ENCODE data around the gene SLC17A8.

SLC17A8 gene

DNA sequence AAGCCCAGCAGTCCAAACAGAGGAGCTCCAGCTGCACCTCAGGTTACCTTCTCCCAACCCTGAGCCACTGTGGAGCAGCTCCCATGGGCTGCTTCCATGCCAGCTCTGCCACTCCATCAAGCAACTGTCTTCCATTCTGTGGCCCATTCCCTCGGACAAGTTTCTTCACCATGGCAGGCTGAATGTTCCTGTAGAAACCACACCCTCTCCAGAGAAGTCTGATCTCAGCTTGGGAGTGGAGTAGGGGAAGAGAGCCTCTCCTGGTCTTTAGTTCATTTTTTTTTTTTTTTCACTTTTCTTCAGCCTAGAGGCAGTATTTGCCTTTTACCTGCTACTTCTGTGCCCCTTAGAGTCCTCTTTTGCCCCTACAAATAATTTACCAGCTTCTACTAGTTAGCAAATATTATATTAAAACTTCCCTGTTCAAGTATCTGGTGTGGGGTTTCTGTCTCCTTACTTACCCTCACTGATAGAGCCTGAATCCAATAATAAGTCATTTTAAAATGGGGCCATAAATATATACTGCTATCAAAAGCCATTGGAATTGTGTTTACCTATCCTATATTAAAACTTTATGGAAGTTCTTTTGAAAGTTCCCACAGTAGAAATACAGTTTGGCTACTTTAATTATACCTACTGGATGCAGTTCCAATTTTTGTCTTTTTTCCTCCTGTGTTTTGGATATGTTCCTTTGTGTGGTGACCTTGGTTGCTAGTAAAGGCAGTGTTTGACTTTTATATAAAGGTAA lies 11.7 kb upstream of the SLC17A8 start:
- ATAC-seq: peak; percentile 28
- TF ChIP-seq ZNF70 (CRISPR knock-in tag; IDR thresholded peaks at IDR 0.05): no peak
- no peak for TF ChIP-seq BACH2 (CRISPR knock-in tag; IDR thresholded peaks at IDR 0.05; ENCODE audit: borderline replicate concordance)
- TF ChIP-seq, protein P1, sequence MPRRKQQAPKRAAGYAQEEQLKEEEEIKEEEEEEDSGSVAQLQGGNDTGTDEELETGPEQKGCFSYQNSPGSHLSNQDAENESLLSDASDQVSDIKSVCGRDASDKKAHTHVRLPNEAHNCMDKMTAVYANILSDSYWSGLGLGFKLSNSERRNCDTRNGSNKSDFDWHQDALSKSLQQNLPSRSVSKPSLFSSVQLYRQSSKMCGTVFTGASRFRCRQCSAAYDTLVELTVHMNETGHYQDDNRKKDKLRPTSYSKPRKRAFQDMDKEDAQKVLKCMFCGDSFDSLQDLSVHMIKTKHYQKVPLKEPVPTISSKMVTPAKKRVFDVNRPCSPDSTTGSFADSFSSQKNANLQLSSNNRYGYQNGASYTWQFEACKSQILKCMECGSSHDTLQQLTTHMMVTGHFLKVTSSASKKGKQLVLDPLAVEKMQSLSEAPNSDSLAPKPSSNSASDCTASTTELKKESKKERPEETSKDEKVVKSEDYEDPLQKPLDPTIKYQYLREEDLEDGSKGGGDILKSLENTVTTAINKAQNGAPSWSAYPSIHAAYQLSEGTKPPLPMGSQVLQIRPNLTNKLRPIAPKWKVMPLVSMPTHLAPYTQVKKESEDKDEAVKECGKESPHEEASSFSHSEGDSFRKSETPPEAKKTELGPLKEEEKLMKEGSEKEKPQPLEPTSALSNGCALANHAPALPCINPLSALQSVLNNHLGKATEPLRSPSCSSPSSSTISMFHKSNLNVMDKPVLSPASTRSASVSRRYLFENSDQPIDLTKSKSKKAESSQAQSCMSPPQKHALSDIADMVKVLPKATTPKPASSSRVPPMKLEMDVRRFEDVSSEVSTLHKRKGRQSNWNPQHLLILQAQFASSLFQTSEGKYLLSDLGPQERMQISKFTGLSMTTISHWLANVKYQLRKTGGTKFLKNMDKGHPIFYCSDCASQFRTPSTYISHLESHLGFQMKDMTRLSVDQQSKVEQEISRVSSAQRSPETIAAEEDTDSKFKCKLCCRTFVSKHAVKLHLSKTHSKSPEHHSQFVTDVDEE (CRISPR knock-in tag; IDR thresholded peaks at IDR 0.05): no peak
- no peak for TF ChIP-seq ISL1 (CRISPR knock-in tag; IDR thresholded peaks at IDR 0.05)
- no peak for TF ChIP-seq TCF4 (CRISPR knock-in tag; IDR thresholded peaks at IDR 0.05; ENCODE audit: borderline replicate concordance)
- no peak for TF ChIP-seq TOX (CRISPR knock-in tag; IDR thresholded peaks at IDR 0.05; ENCODE audit: borderline replicate concordance)
- TF ChIP-seq ZFP3 (CRISPR knock-in tag; IDR thresholded peaks at IDR 0.05): no peak
- no peak for TF ChIP-seq ESRRG (CRISPR knock-in tag; IDR thresholded peaks at IDR 0.05)
- TF ChIP-seq GLIS3 (CRISPR knock-in tag; IDR thresholded peaks at IDR 0.05): no peak
- TF ChIP-seq SNAI2 (CRISPR knock-in tag; IDR thresholded peaks at IDR 0.05): no peak
- TF ChIP-seq RARB (CRISPR knock-in tag; IDR thresholded peaks at IDR 0.05): no peak
- TF ChIP-seq OSR1 (CRISPR knock-in tag; IDR thresholded peaks at IDR 0.05): no peak
- no peak for TF ChIP-seq ZNF8 (CRISPR knock-in tag; IDR thresholded peaks at IDR 0.05)
- TF ChIP-seq CSDC2 (CRISPR knock-in tag; IDR thresholded peaks at IDR 0.05): no peak
- TF ChIP-seq POU6F1 (CRISPR knock-in tag; IDR thresholded peaks at IDR 0.05; ENCODE audit: borderline replicate concordance, low read depth): no peak
- TF ChIP-seq ZC3H10 (CRISPR knock-in tag; IDR thresholded peaks at IDR 0.05): no peak
- no peak for TF ChIP-seq ZFP30 (CRISPR knock-in tag; IDR thresholded peaks at IDR 0.05)

DNA sequence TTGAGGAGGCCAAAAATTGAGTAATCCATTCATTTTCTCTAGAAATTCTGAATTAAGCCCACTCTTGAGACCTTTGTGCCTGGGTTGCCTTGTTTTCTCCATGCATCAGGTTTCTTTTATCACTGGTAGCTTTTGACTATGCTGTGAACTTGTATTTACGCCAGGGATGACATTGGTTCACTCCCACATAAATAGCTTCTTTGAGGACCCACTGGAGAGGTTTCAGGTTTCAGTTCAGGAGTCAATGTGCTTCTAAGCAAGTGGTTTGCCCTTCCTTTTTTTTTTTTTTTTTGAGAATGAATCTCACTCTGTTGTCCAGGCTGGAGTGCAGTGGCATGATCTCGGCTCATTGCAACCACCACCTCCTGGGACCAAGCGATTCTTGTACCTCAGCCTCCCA lies 10.2 kb upstream of the SLC17A8 start:
- TF ChIP-seq CSRNP3 (CRISPR knock-in tag; IDR thresholded peaks at IDR 0.05) (no peak), PPARA (CRISPR knock-in tag; IDR thresholded peaks at IDR 0.05; ENCODE audit: borderline replicate concordance) (no peak)
- ATAC-seq: no peak

DNA sequence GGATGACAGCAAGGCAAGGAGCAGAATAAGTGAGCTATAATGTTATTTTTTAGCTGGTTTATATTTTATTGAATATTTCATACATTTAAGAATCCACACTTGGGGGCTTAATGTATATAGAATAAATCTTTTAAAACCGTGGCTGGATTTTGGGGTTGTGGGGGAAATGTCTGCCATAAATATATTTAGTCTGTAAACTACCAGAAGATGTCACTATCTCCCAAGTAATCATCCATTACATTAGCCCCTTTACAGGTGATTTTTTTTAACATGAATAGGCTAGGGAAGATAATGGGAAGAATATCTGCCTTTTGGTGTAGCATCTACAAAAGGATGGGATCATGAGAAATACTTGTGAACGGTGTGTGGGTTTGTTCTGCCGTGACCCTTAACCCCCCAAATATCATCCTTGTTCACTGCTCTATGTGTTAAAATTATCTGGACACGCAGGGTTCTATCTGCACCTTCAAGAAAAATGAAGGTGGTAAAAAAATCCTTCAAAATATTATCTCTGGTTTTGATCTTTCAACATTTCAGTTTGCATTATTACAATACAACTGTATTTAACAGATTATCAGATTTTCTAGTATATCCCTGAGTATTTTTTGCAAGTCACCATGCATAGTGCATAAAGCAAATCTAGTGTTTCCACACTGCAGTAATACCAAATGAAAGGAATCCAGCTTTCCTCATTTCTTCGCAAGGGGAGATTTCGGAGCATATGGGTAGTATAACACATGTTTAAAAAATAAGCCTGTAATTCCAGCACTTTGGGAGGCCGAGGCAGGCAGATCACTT lies 8.0 kb upstream of the SLC17A8 start:
- ATAC-seq: peak; percentile 82
- TF ChIP-seq PPARA (CRISPR knock-in tag; IDR thresholded peaks at IDR 0.05; ENCODE audit: borderline replicate concordance) (no peak), ZC3H10 (CRISPR knock-in tag; IDR thresholded peaks at IDR 0.05) (no peak), BACH2 (CRISPR knock-in tag; IDR thresholded peaks at IDR 0.05; ENCODE audit: borderline replicate concordance) (no peak), TOX (CRISPR knock-in tag; IDR thresholded peaks at IDR 0.05; ENCODE audit: borderline replicate concordance) (no peak), GLIS3 (CRISPR knock-in tag; IDR thresholded peaks at IDR 0.05) (no peak), POU6F1 (CRISPR knock-in tag; IDR thresholded peaks at IDR 0.05; ENCODE audit: borderline replicate concordance, low read depth) (no peak), ZFP3 (CRISPR knock-in tag; IDR thresholded peaks at IDR 0.05) (no peak), ZNF8 (CRISPR knock-in tag; IDR thresholded peaks at IDR 0.05) (no peak), ZNF70 (CRISPR knock-in tag; IDR thresholded peaks at IDR 0.05) (no peak), ARNTL (CRISPR knock-in tag; IDR thresholded peaks at IDR 0.05; ENCODE audit: borderline replicate concordance, low read depth) (no peak), OSR1 (CRISPR knock-in tag; IDR thresholded peaks at IDR 0.05) (no peak), RARB (CRISPR knock-in tag; IDR thresholded peaks at IDR 0.05) (no peak)
- TF ChIP-seq, protein P1 (CRISPR knock-in tag; IDR thresholded peaks at IDR 0.05): no peak

Data from SK-N-SH treated with all-trans-retinoic acid at 6 μM for 48 hours (cell line).